ENCODE results near the gene SNX7.

DNA sequence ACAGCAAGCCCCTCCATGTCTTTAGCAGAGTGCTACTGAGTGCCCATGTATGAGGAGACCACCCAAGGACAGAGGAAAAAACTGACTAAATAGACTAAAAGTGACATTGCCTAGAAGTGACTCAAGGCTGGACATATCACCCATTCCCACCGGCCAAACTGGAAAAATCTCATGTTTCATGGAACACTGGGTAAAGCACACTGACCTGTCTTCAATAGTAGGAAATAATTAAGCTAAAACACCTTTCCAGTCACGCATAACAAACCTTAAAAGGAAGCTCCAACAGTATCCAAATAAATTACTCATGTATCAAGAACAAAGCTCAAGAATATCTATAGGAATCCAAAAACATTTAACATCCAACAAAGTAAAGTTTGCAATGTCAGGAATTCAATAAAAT is 120.4 kb downstream of the SNX7 start:
- TF ChIP-seq TAF1 (IDR thresholded peaks at IDR 0.05; ENCODE audit: borderline replicate concordance, low read depth, low read length) (no peak), POLR2AphosphoS5 (IDR thresholded peaks at IDR 0.05; ENCODE audit: low read depth, low read length) (no peak)
